K562 (cell line): Measurements from ENCODE around the gene KRT16. TPM values are rescaled to one million over a fixed set of nuclear protein-coding genes. Genes with fewer than 3 reads are reported as not detected.
A peak's percentile ranks its signal among the peaks of the same experiment; 100 is the strongest.
"Not testable (repeated sequence)": the region's sequence is repeated elsewhere in the genome, so short reads cannot be mapped to it uniquely, and the experiment has no call there.

Experiments
- ATAC-seq: fragments of 200-7000 bp; cut with Tn5 transposase; 3 replicates; pipeline ENCODE4 v1.9.1; 2020; ENCODE audit warnings: moderate library complexity
- BruUV-seq: library from RNA; stranded (reverse); fragments of 400-500 nt; replicated peaks from 2 replicates; lab custom pipeline; 2021; lab: Mats Ljungman, UMichigan
- CTCF ChIA-PET: fragments of 300-600 bp; formaldehyde crosslinking; extraction: SDS; loops from one replicate; lab custom pipeline; 2021; ENCODE audit warnings: low intra/inter-chr PET ratio; lab: Yijun Ruan, JAX
- POLR2A ChIA-PET: fragments of 300-600, 350-650 bp; sonication (Branson Sonifier 250); formaldehyde crosslinking; extraction: SDS; loops from one replicate; lab custom pipeline; 2021; ENCODE audit warnings: antibody characterized with exemption, inconsistent platforms; lab: Yijun Ruan, JAX
- DNase-seq, 4 experiments: peaks; one replicate each; pipeline versions ENCODE4 v3.0.0 to v3.0.0-alpha.2; 2011 to 2018; ENCODE audit warnings: low spot score in 3 of 4, mixed read lengths in 3 of 4; ENCODE audit errors: extremely low read depth in 1 of 4
- FAIRE-seq: peaks from 2 replicates; lab custom pipeline; 2011; peaks lifted over from hg19 to GRCh38; lab: Jason Lieb, UNC
- H2AFZ ChIP-seq: 2 replicates; pipeline ENCODE4 v1.6.0; 2011; ENCODE audit warnings: low read depth, low read length, control low read depth, inconsistent platforms
- H3K27ac ChIP-seq: fragments of 200-600 bp; 3 replicates; pipeline ENCODE4 v1.8.0; 2011; ENCODE audit warnings: low read depth, mild to moderate bottlenecking, control low read depth, inconsistent platforms, low read length, moderate library complexity, mixed read lengths; ENCODE audit errors: extremely low read depth
- H3K27me3 ChIP-seq, 2 experiments: fragments of 300-600 bp in 1 of 2; 2 replicates in 1 of 2; 3 replicates in 1 of 2; pipeline versions ENCODE4 v1.6.0 to v1.8.0; 2011; ENCODE audit warnings: inconsistent platforms in 2 of 2, low read length in 2 of 2, mild to moderate bottlenecking in 1 of 2, mixed read lengths in 1 of 2, moderate library complexity in 1 of 2; ENCODE audit not compliant: control insufficient read depth in 2 of 2, insufficient read depth in 2 of 2
- H3K36me3 ChIP-seq: fragments of 300-600 bp; 3 replicates; pipeline ENCODE4 v1.8.0; 2011; ENCODE audit warnings: mild to moderate bottlenecking, low read length, inconsistent platforms; ENCODE audit not compliant: control insufficient read depth, insufficient read depth
- H3K4me1 ChIP-seq, 2 experiments: fragments of 200-600 bp in 1 of 2; replicated peaks in 1 of 2; 2 replicates in 1 of 2; 3 replicates in 1 of 2; pipeline versions ENCODE4 v1.5.1 to v1.8.0; 2011; ENCODE audit warnings: inconsistent platforms in 2 of 2, low read length in 2 of 2, mild to moderate bottlenecking in 1 of 2, mixed read lengths in 1 of 2, moderate library complexity in 1 of 2; ENCODE audit not compliant: control insufficient read depth in 2 of 2, insufficient read depth in 2 of 2
- H3K4me2 ChIP-seq: 2 replicates; pipeline ENCODE4 v1.6.1; 2011; ENCODE audit warnings: low read length, control low read depth, inconsistent platforms, mixed read lengths; ENCODE audit not compliant: insufficient read depth
- H3K4me3 ChIP-seq: fragments of 200-600 bp; sonication (generic), shearing (Covaris generic); 2 replicates; pipeline ENCODE4 v1.5.1; 2016; ENCODE audit warnings: control low read depth, inconsistent platforms
- H3K79me2 ChIP-seq: fragments of 200-600 bp; 3 replicates; pipeline ENCODE4 v1.8.0; 2011; ENCODE audit warnings: low read length, inconsistent platforms; ENCODE audit not compliant: control insufficient read depth, insufficient read depth
- H3K9ac ChIP-seq, 2 experiments: 2 replicates each; pipeline versions ENCODE4 v1.6.0 to v1.6.1; 2011; ENCODE audit warnings: low read depth in 2 of 2, low read length in 2 of 2, control low read depth in 1 of 2, inconsistent platforms in 1 of 2, mild to moderate bottlenecking in 1 of 2, mixed read lengths in 1 of 2; ENCODE audit not compliant: insufficient read depth in 1 of 2
- H3K9me1 ChIP-seq: one replicate; pipeline ENCODE4 v1.6.0; 2011; ENCODE audit warnings: inconsistent platforms, mild to moderate bottlenecking, low read length, moderate library complexity; ENCODE audit not compliant: control insufficient read depth, insufficient read depth
- H3K9me3 ChIP-seq: replicated peaks from 2 replicates; pipeline ENCODE4 v1.5.1; 2011; ENCODE audit warnings: low read depth, low read length, inconsistent platforms; ENCODE audit not compliant: control insufficient read depth, insufficient read depth
- H4K20me1 ChIP-seq: replicated peaks from 2 replicates; pipeline ENCODE4 v1.6.1; 2011; ENCODE audit warnings: low read length, inconsistent platforms, mixed read lengths; ENCODE audit not compliant: control insufficient read depth, insufficient read depth
- C11orf30 ChIP-seq: fragments of 450-650 bp; IDR thresholded peaks from 2 replicates; pipeline ENCODE4 v1.6.1; 2016; ENCODE audit warnings: low read depth, mild to moderate bottlenecking
- KDM2B ChIP-seq: fragments of 250-450 bp; sonication (Bioruptor Pico); IDR thresholded peaks from 2 replicates; pipeline ENCODE4 v1.8.0; 2021; ENCODE audit warnings: mild to moderate bottlenecking, moderate library complexity
- MAFG ChIP-seq: fragments of 450-650 bp; conservative IDR thresholded peaks from 2 replicates; pipeline ENCODE4 v1.6.1; 2016; ENCODE audit warnings: missing genetic modification characterization, missing compliant biosample characterization
- MAFK ChIP-seq: IDR thresholded peaks from 2 replicates; pipeline ENCODE4 v1.6.1; 2011; ENCODE audit warnings: low read length, improper control_type of control experiment
- TCFL5 ChIP-seq: fragments of 250-450 bp; sonication (Bioruptor Pico); conservative IDR thresholded peaks from 2 replicates; pipeline ENCODE4 v1.6.1; 2021; ENCODE audit warnings: mild to moderate bottlenecking, moderate library complexity, matching md5 sums
- ZNF184 ChIP-seq: sonication (generic); formaldehyde crosslinking; IDR thresholded peaks from 2 replicates; pipeline ENCODE4 v1.5.0; 2020; ENCODE audit warnings: missing genetic modification reagents
- ZNF24 ChIP-seq: fragments of 450-650 bp; IDR thresholded peaks from 2 replicates; pipeline ENCODE4 v1.6.1; 2016
- ZNF263 ChIP-seq: sonication (generic); formaldehyde crosslinking; IDR thresholded peaks from 2 replicates; pipeline ENCODE4 v1.8.0; 2022; ENCODE audit warnings: mild to moderate bottlenecking, missing genetic modification reagents, borderline replicate concordance
- ZNF316 ChIP-seq: fragments of 450-650 bp; IDR thresholded peaks from 2 replicates; pipeline ENCODE4 v1.6.1; 2016
- WGBS: fragments of 100-300 bp; shearing (Covaris generic); methylation state at CpG from one replicate; pipeline ENCODE4 v1.1.6; 2016; ENCODE audit warnings: low coverage, mixed read lengths; ENCODE audit not compliant: insufficient coverage; ENCODE audit errors: missing lambda C conversion rate; 5-methylcytosine and 5-hydroxymethylcytosine counted together
- in situ Hi-C: fragments of 300-500 bp; cut with MboI; formaldehyde crosslinking; loops from 4 replicates; pipeline ENCODE4 v1.15.0; 2018; ENCODE audit warnings: inconsistent platforms, mixed read lengths
- intact Hi-C: fragments of 100-400 bp; cut with micrococcal nuclease; formaldehyde crosslinking; loops from 2 replicates; pipeline ENCODE4 v1.14.2; 2022
- polyA plus RNA-seq, 8 experiments: library from polyadenylated mRNA; depleted of rRNA in 4 of 8; stranded (reverse) in 5 of 8; unstranded in 3 of 8; fragments of >200 nt; fragmentation: Nextera tagmentation in 2 of 8; fragmentation: Illumina TruSeq in 1 of 8; extraction: Ambion mirVana in 2 of 8; extraction: Trizol in 1 of 8; gene quantifications; 2 replicates each; pipeline versions ENCODE4 v1.2.1 to v1.2.3, GENCODE V29; 2011 to 2014; ENCODE audit warnings: inconsistent platforms in 1 of 8, missing spikeins in 1 of 8
- total RNA-seq, 7 experiments: library from RNA; depleted of rRNA in 6 of 7; stranded (reverse); fragments of >200 nt in 6 of 7; fragmentation: Illumina TruSeq in 2 of 7; extraction: Trizol in 2 of 7; gene quantifications; 2 replicates each; pipeline versions ENCODE4 v1.2.1 to v1.2.3, GENCODE V29; 2011 to 2021; ENCODE audit warnings: low replicate concordance in 1 of 7
- TF ChIP-seq, protein P1 (sequence below): fragments of 450-650 bp; IDR thresholded peaks from 2 replicates; pipeline ENCODE4 v1.6.1; 2016

Gene KRT16
- total and polyA plus RNA-seq, 9 of the 15 experiments (the other 6 are each of a cell fraction or from before 2014, with no cell fraction given) = 0.04 TPM; not detected in 8

- TF ChIP-seq ZNF184 (CRISPR knock-in tag) (no peak), TCFL5 (no peak), KDM2B (no peak), ZNF24 (peak; percentile 95)
- TF ChIP-seq, all 486 proteins: peak for 1
- H3K9me1 ChIP-seq = no peaks in the 10 kb centered on the region
- H2AFZ ChIP-seq = no peak overlapping the region
- ATAC-seq (no peak), FAIRE-seq (no peak), DNase-seq (no peak)
- H4K20me1 ChIP-seq = no peaks in the 10 kb centered on the region
- H3K4me2 ChIP-seq = no peak overlapping the region
- no peak overlapping the region for H3K9ac ChIP-seq
- no peaks in the 10 kb centered on the region for H3K9me3 ChIP-seq
- H3K27ac ChIP-seq = no peak overlapping the region
- 25% methylated on average over 1 of the region's 1 CpG for WGBS
- in situ Hi-C loops (no loop called here), intact Hi-C loops (no loop called here)
- H3K79me2 ChIP-seq = no peaks in the 10 kb centered on the region
- H3K27me3 ChIP-seq = peaks cover 2 to 15% of the 10 kb centered on the region in 2 experiments; a peak in 2 of 5 replicates
- peaks cover 2 to 9% of the 10 kb centered on the region in 2 experiments; a peak in 3 of 5 replicates for H3K4me1 ChIP-seq
- CTCF ChIA-PET = interaction anchor here (0.9 to 3.6 kb wide), 3 partner anchors 69 to 84 kb away, joined by 3 to 21 read pairs (median 17); no protein-coding TSS in a partner anchor
- H3K36me3 ChIP-seq = no peaks in the 10 kb centered on the region
- H3K4me3 ChIP-seq = no peak overlapping the region
- no TSS peak for BruUV-seq
- POLR2A ChIA-PET = interaction anchor here (0.7 kb wide), 1 partner anchor 28 kb away, joined by 3 read pairs; no protein-coding TSS in a partner anchor
These were observed 34.0 kb downstream of the KRT16 start for GRCh38 chr17:41578538-41578937.

DNA sequence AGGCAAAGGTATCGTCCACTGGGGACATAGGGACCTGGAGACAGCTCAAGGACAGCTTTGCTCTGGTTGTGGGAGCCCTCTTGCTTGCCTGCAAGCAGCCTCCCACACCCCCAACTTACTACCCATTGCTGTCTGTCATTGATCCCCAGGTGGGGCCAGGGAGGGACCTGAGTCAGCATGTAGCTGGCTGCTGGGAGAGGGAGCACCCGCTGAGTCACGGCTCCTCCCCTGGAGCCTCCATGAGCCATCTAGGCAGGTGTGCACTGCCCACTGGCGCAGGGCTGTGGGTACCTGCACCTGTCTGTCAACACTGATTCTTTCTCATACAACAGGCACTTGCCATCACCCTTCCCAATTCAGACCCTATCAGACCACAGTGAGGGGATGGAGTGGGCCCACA, 35.8 kb downstream of the KRT16 start:
- H3K27ac ChIP-seq, in situ Hi-C loops, intact Hi-C loops, H4K20me1 ChIP-seq, H3K9me1 ChIP-seq, H2AFZ ChIP-seq, H3K4me2 ChIP-seq, H3K79me2 ChIP-seq, H3K9ac ChIP-seq, H3K4me3 ChIP-seq, H3K9me3 ChIP-seq, FAIRE-seq, H3K36me3 ChIP-seq, POLR2A ChIA-PET, BruUV-seq: not testable (repeated sequence)
- ATAC-seq (peak; percentile 26; the same call in 2 of the 3 replicates), DNase-seq (peak in 2 of 4 experiments; percentile 23 to 25)
- peak; percentile 77; the same call in 1 of the 2 replicates for TF ChIP-seq ZNF263 (CRISPR knock-in tag)
- peak; percentile 63 for TF ChIP-seq MAFG
- TF ChIP-seq C11orf30 = peak; percentile 91
- TF ChIP-seq, protein P1, sequence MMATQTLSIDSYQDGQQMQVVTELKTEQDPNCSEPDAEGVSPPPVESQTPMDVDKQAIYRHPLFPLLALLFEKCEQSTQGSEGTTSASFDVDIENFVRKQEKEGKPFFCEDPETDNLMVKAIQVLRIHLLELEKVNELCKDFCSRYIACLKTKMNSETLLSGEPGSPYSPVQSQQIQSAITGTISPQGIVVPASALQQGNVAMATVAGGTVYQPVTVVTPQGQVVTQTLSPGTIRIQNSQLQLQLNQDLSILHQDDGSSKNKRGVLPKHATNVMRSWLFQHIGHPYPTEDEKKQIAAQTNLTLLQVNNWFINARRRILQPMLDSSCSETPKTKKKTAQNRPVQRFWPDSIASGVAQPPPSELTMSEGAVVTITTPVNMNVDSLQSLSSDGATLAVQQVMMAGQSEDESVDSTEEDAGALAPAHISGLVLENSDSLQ = peak; percentile 55
- peak; percentile 92 for TF ChIP-seq ZNF316
- peak; percentile 60 for TF ChIP-seq MAFK
- WGBS = 0% methylated on average over 2 of the region's 4 CpGs
- Histone ChIP-seq H3K27me3 (peaks cover 13 to 20% of the 10 kb centered on the region in 2 experiments), H3K4me1 (peaks cover 2 to 14% of the 10 kb centered on the region in 2 experiments; a peak in 3 of 5 replicates)
- CTCF ChIA-PET = interaction anchor here (0.7 kb wide), 1 partner anchor 71 kb away, joined by 3 read pairs; no protein-coding TSS in a partner anchor
